Activated CD4-positive, alpha-beta memory T cell treated with anti-CD3 and anti-CD28 coated beads, Interleukin-2, amount 10 ng/mL, durations not matched to agents 7 days and 5 days (primary cell): Measurements from ENCODE around the gene DIRAS1. TPM values are rescaled to one million over a fixed set of nuclear protein-coding genes. Genes with fewer than 3 reads are reported as not detected.

Experiments used
- CTCF ChIA-PET: fragments of 350-600 bp; sonication (Branson Sonifier 250); formaldehyde crosslinking; loops from one replicate; lab custom pipeline; 2021; ENCODE audit warnings: antibody characterized with exemption, inconsistent platforms; lab: Charles Lee
- POLR2A ChIA-PET: fragments of 350-600 bp; sonication (Branson Sonifier 250); formaldehyde crosslinking; loops from one replicate; lab custom pipeline; 2021; ENCODE audit warnings: antibody characterized with exemption; lab: Charles Lee
- DNase-seq: peaks from one replicate; pipeline ENCODE4 v3.0.0-alpha.2; 2020
- H3K27ac Mint-ChIP-seq: one replicate; pipeline ENCODE4 v1.8.0; 2021; ENCODE audit warnings: mild to moderate bottlenecking, mixed read lengths
- H3K27me3 Mint-ChIP-seq: one replicate; pipeline ENCODE4 v1.8.0; 2021; ENCODE audit warnings: mixed read lengths
- H3K36me3 Mint-ChIP-seq: one replicate; pipeline ENCODE4 v1.8.0; 2021; ENCODE audit warnings: low read depth, mixed read lengths
- H3K4me1 Mint-ChIP-seq: one replicate; pipeline ENCODE4 v1.8.0; 2021; ENCODE audit warnings: mixed read lengths
- H3K4me3 Mint-ChIP-seq: one replicate; pipeline ENCODE4 v1.8.0; 2021; ENCODE audit warnings: mild to moderate bottlenecking, mixed read lengths
- H3K9me3 Mint-ChIP-seq: one replicate; pipeline ENCODE4 v1.8.0; 2021; ENCODE audit warnings: mixed read lengths
- total RNA-seq, 2 experiments: library from RNA; stranded (reverse); gene quantifications; one replicate each; pipeline ENCODE4 v1.2.3, GENCODE V29; 2021

DIRAS1 gene
- total RNA-seq, 2 experiments from 2014 or later = not detected

- no peaks in the 10 kb centered on the region for H3K36me3 Mint-ChIP-seq
- no peak for DNase-seq
- ChIA-PET CTCF (interaction anchor here (2.7 kb wide), 1 partner anchor 58 kb away, joined by 8 read pairs; no protein-coding TSS in a partner anchor), POLR2A (no interaction called here)
- peaks cover 3% of the 10 kb centered on the region for H3K4me1 Mint-ChIP-seq
- no peak overlapping the region for H3K27ac Mint-ChIP-seq
- peaks cover 4% of the 10 kb centered on the region for H3K27me3 Mint-ChIP-seq
- no peak overlapping the region for H3K4me3 Mint-ChIP-seq
- no peaks in the 10 kb centered on the region for H3K9me3 Mint-ChIP-seq
Measured at GRCh38 chr19:2706251-2706650, 14.9 kb downstream of the DIRAS1 start.

GRCh38 chr19:2703691-2704216 is 17.4 kb downstream of the DIRAS1 start:
- no peaks in the 10 kb centered on the region for H3K9me3 Mint-ChIP-seq
- DNase-seq = no peak
- ChIA-PET CTCF (no interaction called here), POLR2A (interaction anchor here (0.6 kb wide), 1 partner anchor 338 kb away, joined by 4 read pairs; no protein-coding TSS in a partner anchor)
- peaks cover 6% of the 10 kb centered on the region for H3K4me1 Mint-ChIP-seq
- H3K27me3 Mint-ChIP-seq = peaks cover 7% of the 10 kb centered on the region
- H3K36me3 Mint-ChIP-seq = no peaks in the 10 kb centered on the region
- H3K27ac Mint-ChIP-seq = no peak overlapping the region
- H3K4me3 Mint-ChIP-seq = no peak overlapping the region

- Mint-ChIP-seq H3K36me3 (no peaks in the 10 kb centered on the region), H3K9me3 (no peaks in the 10 kb centered on the region), H3K4me1 (peaks cover 10% of the 10 kb centered on the region), H3K27ac (no peak overlapping the region), H3K27me3 (peaks cover 7% of the 10 kb centered on the region), H3K4me3 (no peak overlapping the region)
- ChIA-PET CTCF (no interaction called here), POLR2A (interaction anchor here (0.6 kb wide), 1 partner anchor 337 kb away, joined by 4 read pairs; no protein-coding TSS in a partner anchor)
- DNase-seq = no peak
Measured at GRCh38 chr19:2703077-2703437, 18.1 kb downstream of the DIRAS1 start.

GRCh38 chr19:2702170-2703076 is 18.7 kb downstream of the DIRAS1 start, which contains the start of gene GNG7:
TSS of gene GNG7 (minus strand) at chr19:2702694. CDS start at chr19:2520688, 182,006 bp downstream.
- H3K27ac Mint-ChIP-seq = no peak within 1 kb of the TSS

GRCh38 chr19:2701361-2702169 is 19.6 kb downstream of the DIRAS1 start:
- H3K36me3 Mint-ChIP-seq = no peaks in the 10 kb centered on the region
- no peak overlapping the region for H3K4me3 Mint-ChIP-seq
- peaks cover 10% of the 10 kb centered on the region for H3K4me1 Mint-ChIP-seq
- CTCF ChIA-PET = interaction anchor here (1.2 kb wide), 1 partner anchor 53 kb away, joined by 4 read pairs; no protein-coding TSS in a partner anchor
- no peak overlapping the region for H3K27ac Mint-ChIP-seq
- POLR2A ChIA-PET = no interaction called here
- no peak for DNase-seq
- H3K9me3 Mint-ChIP-seq = no peaks in the 10 kb centered on the region
- H3K27me3 Mint-ChIP-seq = peaks cover 7% of the 10 kb centered on the region

More at GRCh38 chr19:2702170-2703076, 18.7 kb downstream of the DIRAS1 start, which contains the start of gene GNG7:
- ChIA-PET POLR2A (no interaction called here), CTCF (interaction anchor here (1.2 kb wide), 1 partner anchor 54 kb away, joined by 4 read pairs; no protein-coding TSS in a partner anchor)
- Mint-ChIP-seq H3K4me3 (no peak within 1 kb of the TSS), H3K27me3 (peaks cover 7% of the 10 kb centered on the region), H3K36me3 (no peaks in the 10 kb centered on the region), H3K9me3 (no peaks in the 10 kb centered on the region), H3K4me1 (peaks cover 10% of the 10 kb centered on the region)
- peak; percentile 92 for DNase-seq

- CTCF ChIA-PET = interaction anchor here (1.2 kb wide), 1 partner anchor 52 kb away, joined by 4 read pairs; no protein-coding TSS in a partner anchor
- POLR2A ChIA-PET = no interaction called here
- Mint-ChIP-seq H3K4me3 (no peak overlapping the region), H3K4me1 (peaks cover 10% of the 10 kb centered on the region), H3K27ac (no peak overlapping the region), H3K9me3 (no peaks in the 10 kb centered on the region), H3K36me3 (no peaks in the 10 kb centered on the region), H3K27me3 (peaks cover 7% of the 10 kb centered on the region)
- DNase-seq = no peak
Measured at GRCh38 chr19:2700660-2701360, 20.4 kb downstream of the DIRAS1 start.

GRCh38 chr19:2699413-2700140 is 21.6 kb downstream of the DIRAS1 start:
- no peak for DNase-seq
- no peaks in the 10 kb centered on the region for H3K9me3 Mint-ChIP-seq
- POLR2A ChIA-PET = no interaction called here
- CTCF ChIA-PET = interaction anchor here (1.4 kb wide), 1 partner anchor 88 kb away, joined by 3 read pairs; no protein-coding TSS in a partner anchor
- no peak overlapping the region for H3K27ac Mint-ChIP-seq
- H3K4me1 Mint-ChIP-seq = peaks cover 10% of the 10 kb centered on the region
- H3K27me3 Mint-ChIP-seq = peaks cover 7% of the 10 kb centered on the region
- no peak overlapping the region for H3K4me3 Mint-ChIP-seq
- no peaks in the 10 kb centered on the region for H3K36me3 Mint-ChIP-seq

- Mint-ChIP-seq H3K4me1 (peaks cover 5% of the 10 kb centered on the region), H3K4me3 (no peak overlapping the region), H3K27ac (no peak overlapping the region), H3K27me3 (no peaks in the 10 kb centered on the region), H3K36me3 (no peaks in the 10 kb centered on the region), H3K9me3 (no peaks in the 10 kb centered on the region)
- POLR2A ChIA-PET = no interaction called here
- CTCF ChIA-PET = no interaction called here
- no peak for DNase-seq
Measured at GRCh38 chr19:2694196-2694595, 27.0 kb downstream of the DIRAS1 start.

GRCh38 chr19:2693492-2694160 is 27.5 kb downstream of the DIRAS1 start:
- H3K9me3 Mint-ChIP-seq = no peaks in the 10 kb centered on the region
- CTCF ChIA-PET = no interaction called here
- POLR2A ChIA-PET = no interaction called here
- no peaks in the 10 kb centered on the region for H3K27me3 Mint-ChIP-seq
- H3K4me1 Mint-ChIP-seq = peaks cover 2% of the 10 kb centered on the region
- H3K4me3 Mint-ChIP-seq = no peak overlapping the region
- H3K36me3 Mint-ChIP-seq = no peaks in the 10 kb centered on the region
- no peak overlapping the region for H3K27ac Mint-ChIP-seq
- DNase-seq = no peak

- Mint-ChIP-seq H3K4me3 (no peak overlapping the region), H3K9me3 (no peaks in the 10 kb centered on the region), H3K27me3 (no peaks in the 10 kb centered on the region), H3K36me3 (no peaks in the 10 kb centered on the region), H3K27ac (no peak overlapping the region), H3K4me1 (no peaks in the 10 kb centered on the region)
- ChIA-PET POLR2A (no interaction called here), CTCF (no interaction called here)
- no peak for DNase-seq
Measured at GRCh38 chr19:2691951-2692350, 29.2 kb downstream of the DIRAS1 start.

GRCh38 chr19:2690856-2691255 is 30.3 kb downstream of the DIRAS1 start:
- no peaks in the 10 kb centered on the region for H3K4me1 Mint-ChIP-seq
- POLR2A ChIA-PET = no interaction called here
- no peak overlapping the region for H3K27ac Mint-ChIP-seq
- no peak for DNase-seq
- H3K9me3 Mint-ChIP-seq = no peaks in the 10 kb centered on the region
- H3K36me3 Mint-ChIP-seq = no peaks in the 10 kb centered on the region
- no peak overlapping the region for H3K4me3 Mint-ChIP-seq
- H3K27me3 Mint-ChIP-seq = no peaks in the 10 kb centered on the region
- CTCF ChIA-PET = interaction anchor here (1.1 kb wide), 1 partner anchor 43 kb away, joined by 3 read pairs; no protein-coding TSS in a partner anchor
